ENCODE data around the gene TM9SF2.

Gene TM9SF2

GRCh38 chr13:99514801-99515200 is 13.5 kb downstream of the TM9SF2 start (continued):
- no peak for TF ChIP-seq ZNF518A (tag by site-specific recombination; conservative IDR thresholded peaks at IDR 0.05; ENCODE audit: low read depth)
- no peak for TF ChIP-seq REST (tag by site-specific recombination; IDR thresholded peaks at IDR 0.05)

GRCh38 chr13:99516153-99516929 is 15.1 kb downstream of the TM9SF2 start:
- ChIA-PET CTCF (interaction anchor here (0.6 kb wide), 1 partner anchor 11 kb away, joined by 4 read pairs; no protein-coding TSS in a partner anchor), POLR2A (no interaction called here)
- no peak overlapping the region for H3K4me3 ChIP-seq (ENCODE audit: low read depth, low read length)
- H3K9me3 ChIP-seq (ENCODE audit: control insufficient read depth, insufficient read depth, low read depth, low read length): no peaks in the 10 kb centered on the region
- no peaks in the 10 kb centered on the region for H3K4me1 ChIP-seq (ENCODE audit: control insufficient read depth, insufficient read depth, low read length)
- H3K27ac ChIP-seq (ENCODE audit: extremely low read depth, low read depth, low read length): no peak overlapping the region
- TF ChIP-seq ZNF140 (tag by site-specific recombination; IDR thresholded peaks at IDR 0.05): no peak
- TF ChIP-seq GLIS1 (tag by site-specific recombination; IDR thresholded peaks at IDR 0.05): no peak
- no peak for TF ChIP-seq SP3 (tag by site-specific recombination; IDR thresholded peaks at IDR 0.05)
- TF ChIP-seq WT1 (tag by site-specific recombination; IDR thresholded peaks at IDR 0.05): no peak
- no peak for TF ChIP-seq ZNF645 (tag by site-specific recombination; IDR thresholded peaks at IDR 0.05)
- TF ChIP-seq ZNF391 (tag by site-specific recombination; IDR thresholded peaks at IDR 0.05; ENCODE audit: borderline replicate concordance, low read depth): no peak
- no peak for TF ChIP-seq BCL11A (tag by site-specific recombination; IDR thresholded peaks at IDR 0.05; ENCODE audit: low read depth)
- no peak for TF ChIP-seq ZNF639 (tag by site-specific recombination; IDR thresholded peaks at IDR 0.05)
- no peak for TF ChIP-seq PATZ1 (tag by site-specific recombination; IDR thresholded peaks at IDR 0.05)
- TF ChIP-seq ZNF169 (tag by site-specific recombination; IDR thresholded peaks at IDR 0.05): no peak
- no peak for TF ChIP-seq ZNF529 (tag by site-specific recombination; IDR thresholded peaks at IDR 0.05; ENCODE audit: insufficient replicate concordance)
- peaks cover 5 to 22% of the 10 kb centered on the region in 2 experiments; a peak in 2 of 3 replicates for H3K36me3 ChIP-seq (ENCODE audit: control insufficient read depth in 2 of 2, insufficient read depth in 1 of 2, low read length in 2 of 2)
